ENCODE measurements around the gene CCT4.
"Not testable (repeated sequence)": the region's sequence is repeated elsewhere in the genome, so short reads cannot be mapped to it uniquely, and the experiment has no call there.

CCT4 gene

DNA sequence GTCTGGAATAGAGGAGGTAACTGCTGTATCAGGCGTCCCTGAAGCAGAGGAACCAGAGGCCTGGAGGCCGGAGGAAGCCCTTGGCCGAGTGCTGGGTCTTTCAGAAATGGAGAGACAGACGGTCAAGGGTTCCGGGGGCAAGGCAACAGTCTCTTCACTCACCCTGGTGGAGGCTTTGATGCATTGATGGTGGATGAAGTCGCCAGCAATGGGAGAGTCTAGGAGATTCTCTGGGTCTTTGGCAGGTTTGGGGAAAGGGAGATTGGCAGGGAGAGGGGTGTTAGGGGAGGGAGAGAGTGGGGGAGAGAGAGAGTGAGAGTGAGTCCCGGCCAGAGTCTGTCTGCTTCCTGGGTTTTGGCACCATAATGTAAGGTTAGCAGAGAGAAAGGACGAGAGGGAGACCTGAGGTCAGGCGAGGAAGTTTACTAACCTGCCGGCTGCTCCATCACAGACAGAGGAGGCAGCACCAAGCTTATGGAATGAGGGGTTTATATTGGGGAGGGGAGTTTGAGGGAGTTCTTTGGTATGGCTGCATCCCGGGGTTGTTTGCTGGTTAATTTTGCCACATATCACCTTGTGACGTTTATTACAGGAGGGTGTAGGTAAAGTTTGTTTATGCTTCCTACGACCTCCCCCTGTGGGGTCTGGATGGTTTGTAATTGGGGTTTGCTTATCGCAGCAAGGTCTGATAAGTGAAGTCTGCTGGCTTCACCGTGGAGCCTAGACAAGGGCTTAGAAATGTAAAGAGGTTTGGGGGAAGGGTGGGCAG is 36.6 kb upstream of the CCT4 start:
- TF ChIP-seq, protein P1, sequence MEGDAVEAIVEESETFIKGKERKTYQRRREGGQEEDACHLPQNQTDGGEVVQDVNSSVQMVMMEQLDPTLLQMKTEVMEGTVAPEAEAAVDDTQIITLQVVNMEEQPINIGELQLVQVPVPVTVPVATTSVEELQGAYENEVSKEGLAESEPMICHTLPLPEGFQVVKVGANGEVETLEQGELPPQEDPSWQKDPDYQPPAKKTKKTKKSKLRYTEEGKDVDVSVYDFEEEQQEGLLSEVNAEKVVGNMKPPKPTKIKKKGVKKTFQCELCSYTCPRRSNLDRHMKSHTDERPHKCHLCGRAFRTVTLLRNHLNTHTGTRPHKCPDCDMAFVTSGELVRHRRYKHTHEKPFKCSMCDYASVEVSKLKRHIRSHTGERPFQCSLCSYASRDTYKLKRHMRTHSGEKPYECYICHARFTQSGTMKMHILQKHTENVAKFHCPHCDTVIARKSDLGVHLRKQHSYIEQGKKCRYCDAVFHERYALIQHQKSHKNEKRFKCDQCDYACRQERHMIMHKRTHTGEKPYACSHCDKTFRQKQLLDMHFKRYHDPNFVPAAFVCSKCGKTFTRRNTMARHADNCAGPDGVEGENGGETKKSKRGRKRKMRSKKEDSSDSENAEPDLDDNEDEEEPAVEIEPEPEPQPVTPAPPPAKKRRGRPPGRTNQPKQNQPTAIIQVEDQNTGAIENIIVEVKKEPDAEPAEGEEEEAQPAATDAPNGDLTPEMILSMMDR (IDR thresholded peaks at IDR 0.05; ENCODE audit: control insufficient read depth, insufficient read depth, low read depth, low read length, missing control alignments) = no peak
- no peak overlapping the region for H3K4me3 ChIP-seq (ENCODE audit: control insufficient read depth, low read depth, low read length)
- DNase-seq (ENCODE audit: low read depth) = no peak

DNA sequence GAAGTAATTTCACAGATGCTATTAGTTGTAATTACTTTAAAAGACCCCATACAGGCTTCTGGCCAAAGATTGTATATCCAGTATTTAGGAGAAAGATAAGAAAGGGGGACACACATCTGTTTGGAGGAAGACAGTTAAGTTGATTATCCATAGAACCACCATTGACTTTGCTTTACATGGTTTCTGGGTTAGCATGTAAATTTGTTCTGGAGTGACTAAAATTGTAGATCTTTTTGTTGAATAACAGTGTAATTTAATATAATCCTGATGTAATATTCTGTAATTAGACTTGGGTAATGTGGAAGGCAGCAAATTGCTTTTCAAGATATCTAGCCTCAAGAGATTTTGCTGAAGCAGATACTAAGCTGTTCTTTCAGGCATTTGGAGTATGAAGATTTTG is 34.3 kb upstream of the CCT4 start:
- H3K4me3 ChIP-seq (ENCODE audit: control insufficient read depth, low read depth, low read length) = no peak overlapping the region
- TF ChIP-seq, protein P1 (IDR thresholded peaks at IDR 0.05; ENCODE audit: control insufficient read depth, insufficient read depth, low read depth, low read length, missing control alignments) = no peak
- DNase-seq (ENCODE audit: low read depth) = no peak

DNA sequence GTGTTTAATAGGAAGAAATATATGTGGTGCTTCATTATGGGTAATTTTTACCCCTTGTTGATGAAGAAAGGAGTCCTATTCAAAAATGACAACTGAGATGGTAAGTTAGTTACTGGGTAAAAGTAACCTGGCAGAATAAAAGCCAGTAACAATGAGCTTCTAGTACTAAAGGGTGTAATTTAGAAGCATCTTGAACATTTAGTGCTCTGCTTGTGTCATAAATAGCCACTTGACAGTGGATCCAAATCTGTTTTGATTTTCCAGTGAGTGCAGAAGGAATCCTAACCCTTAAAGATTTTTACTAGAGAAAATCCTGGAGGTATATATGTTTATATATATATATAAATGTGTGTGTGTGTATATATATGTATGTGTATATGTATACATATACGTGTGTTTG is 32.1 kb upstream of the CCT4 start:
- TF ChIP-seq, protein P1 (IDR thresholded peaks at IDR 0.05; ENCODE audit: control insufficient read depth, insufficient read depth, low read depth, low read length, missing control alignments) = no peak
- no peak for DNase-seq (ENCODE audit: low read depth)
- no peak overlapping the region for H3K4me3 ChIP-seq (ENCODE audit: control insufficient read depth, low read depth, low read length)

DNA sequence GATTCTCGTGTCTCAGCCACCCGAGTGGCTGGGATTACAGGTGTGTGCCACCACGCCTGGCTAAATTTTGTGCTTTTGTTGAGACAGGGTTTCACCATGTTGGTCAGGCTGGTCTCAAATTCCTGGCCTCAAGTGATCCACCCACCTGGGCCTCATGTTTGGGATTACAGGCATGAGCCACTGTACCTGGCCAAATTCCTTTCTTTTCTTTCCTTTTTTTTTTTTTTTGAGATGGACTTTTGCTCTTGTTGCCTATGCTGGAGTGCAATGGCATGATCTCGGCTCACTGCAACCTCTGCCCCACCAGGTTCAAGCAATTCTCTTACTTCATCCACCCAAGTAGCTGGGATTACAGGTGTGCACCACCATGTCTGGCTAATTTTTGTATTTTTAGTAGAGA is 26.3 kb upstream of the CCT4 start:
- not testable (repeated sequence) for H3K4me3 ChIP-seq (ENCODE audit: control insufficient read depth, low read depth, low read length); DNase-seq (ENCODE audit: low read depth)

DNA sequence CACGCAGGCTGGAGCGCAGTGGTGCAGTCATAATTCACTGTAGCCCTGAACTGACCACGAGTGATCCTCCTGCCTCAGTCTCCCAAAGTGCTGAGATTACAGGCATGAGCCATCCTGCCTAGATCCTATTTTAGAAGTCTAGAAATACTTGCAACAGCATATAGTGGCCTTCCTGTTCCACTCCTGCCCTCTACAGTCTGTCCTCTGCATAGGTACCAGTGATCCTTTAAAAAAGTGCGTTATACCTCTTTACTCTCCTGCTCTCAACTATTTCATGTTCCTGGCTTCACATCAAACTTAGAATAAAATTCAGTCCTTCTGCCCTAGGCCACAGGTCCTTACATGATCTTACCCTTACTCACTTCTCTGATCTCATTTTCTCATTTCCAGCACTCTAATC is 23.1 kb upstream of the CCT4 start:
- TF ChIP-seq, protein P1 (IDR thresholded peaks at IDR 0.05; ENCODE audit: control insufficient read depth, insufficient read depth, low read depth, low read length, missing control alignments) = peak; percentile 12

DNA sequence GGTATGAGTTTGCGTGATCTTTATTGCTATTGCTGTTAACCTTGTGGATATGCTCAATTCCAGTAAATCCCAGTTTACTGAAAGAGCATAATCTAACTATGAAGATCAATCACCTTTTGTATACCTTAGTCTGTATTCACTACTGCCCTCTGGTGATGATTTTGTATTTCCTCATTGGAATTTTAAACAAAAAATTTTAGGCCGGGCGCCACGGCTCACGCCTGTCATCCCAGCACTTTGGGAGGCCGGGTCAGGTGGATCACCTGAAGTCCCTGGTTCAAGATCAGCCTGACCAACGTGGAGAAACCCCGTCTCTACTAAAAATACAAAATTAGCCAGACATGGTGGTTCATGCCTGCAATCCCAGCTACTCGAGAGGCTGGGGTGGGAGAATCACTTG is 22.1 kb upstream of the CCT4 start:
- DNase-seq (ENCODE audit: low read depth) = no peak
- TF ChIP-seq, protein P1 (IDR thresholded peaks at IDR 0.05; ENCODE audit: control insufficient read depth, insufficient read depth, low read depth, low read length, missing control alignments) = peak; percentile 7
- no peak overlapping the region for H3K4me3 ChIP-seq (ENCODE audit: control insufficient read depth, low read depth, low read length)

More for the DNA sequence above, 23.1 kb upstream of the CCT4 start:
- DNase-seq (ENCODE audit: low read depth) = no peak
- H3K4me3 ChIP-seq (ENCODE audit: control insufficient read depth, low read depth, low read length) = no peak overlapping the region

DNA sequence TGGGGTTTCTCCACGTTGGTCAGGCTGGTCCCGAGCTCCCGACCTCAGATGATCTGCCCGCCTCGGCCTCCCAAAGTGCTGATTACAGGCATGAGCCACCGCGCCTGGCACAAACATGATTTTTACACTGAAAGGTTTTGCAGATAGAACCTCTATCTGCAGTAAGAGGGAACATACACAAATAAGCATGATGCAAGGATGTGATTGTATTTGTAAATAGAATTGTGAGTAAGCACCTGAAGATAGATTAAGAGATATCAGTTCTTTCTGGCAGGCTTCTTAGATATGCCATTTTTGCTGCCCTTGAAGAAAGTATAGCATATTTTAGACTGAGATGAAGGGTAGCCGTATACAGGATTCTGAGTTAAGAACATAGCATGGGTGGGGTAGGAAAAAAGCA is 20.7 kb upstream of the CCT4 start:
- TF ChIP-seq, protein P1 (IDR thresholded peaks at IDR 0.05; ENCODE audit: control insufficient read depth, insufficient read depth, low read depth, low read length, missing control alignments) = no peak
- no peak for DNase-seq (ENCODE audit: low read depth)
- no peak overlapping the region for H3K4me3 ChIP-seq (ENCODE audit: control insufficient read depth, low read depth, low read length)

All from AG09309 (cell line).